Ishikawa (cell line): ENCODE results near the gene MAOB.

Experiments used
- CEBPB ChIP-seq: IDR thresholded peaks from 2 replicates; pipeline ENCODE4 v1.6.1; 2012
- CREB1 ChIP-seq: IDR thresholded peaks from 2 replicates; pipeline ENCODE4 v1.6.1; 2012; ENCODE audit warnings: low read depth
- EP300 ChIP-seq: IDR thresholded peaks from 2 replicates; pipeline ENCODE4 v1.6.1; 2012; ENCODE audit warnings: borderline replicate concordance
- MAX ChIP-seq: IDR thresholded peaks from 2 replicates; pipeline ENCODE4 v1.6.1; 2012
- NFIC ChIP-seq: IDR thresholded peaks from 2 replicates; pipeline ENCODE4 v1.6.1; 2012
- RAD21 ChIP-seq: IDR thresholded peaks from 2 replicates; pipeline ENCODE4 v1.6.1; 2012; ENCODE audit warnings: low read depth
- YY1 ChIP-seq: IDR thresholded peaks from 2 replicates; pipeline ENCODE4 v1.6.1; 2012; ENCODE audit warnings: low read depth
- TF ChIP-seq, protein P1 (sequence below): IDR thresholded peaks from 2 replicates; pipeline ENCODE4 v1.6.1; 2012; ENCODE audit warnings: low read depth, mild to moderate bottlenecking

DNA sequence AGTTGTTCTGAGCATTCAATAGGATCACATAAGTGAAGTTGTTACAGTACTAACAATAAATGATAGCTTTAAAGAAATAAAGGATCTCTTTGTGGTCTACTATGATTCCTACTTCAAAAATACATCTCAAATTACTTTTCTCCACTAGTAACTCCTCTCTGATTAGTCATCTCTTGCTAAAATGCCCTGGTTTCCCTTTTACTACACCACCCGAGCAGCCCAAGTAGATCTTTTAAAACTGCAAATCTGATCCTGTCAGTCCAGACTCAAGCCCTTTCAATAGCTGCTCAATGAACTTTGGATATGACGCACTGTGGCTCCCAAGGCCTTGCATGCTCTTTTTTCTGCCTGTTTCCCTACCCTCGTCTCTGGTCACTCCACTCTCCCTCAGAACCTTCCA is 128.6 kb downstream of the MAOB start:
- no peak for TF ChIP-seq MAX
- no peak for TF ChIP-seq CREB1
- no peak for TF ChIP-seq CEBPB
- no peak for TF ChIP-seq YY1
- no peak for TF ChIP-seq EP300
- TF ChIP-seq RAD21, result no peak
- TF ChIP-seq, protein P1, sequence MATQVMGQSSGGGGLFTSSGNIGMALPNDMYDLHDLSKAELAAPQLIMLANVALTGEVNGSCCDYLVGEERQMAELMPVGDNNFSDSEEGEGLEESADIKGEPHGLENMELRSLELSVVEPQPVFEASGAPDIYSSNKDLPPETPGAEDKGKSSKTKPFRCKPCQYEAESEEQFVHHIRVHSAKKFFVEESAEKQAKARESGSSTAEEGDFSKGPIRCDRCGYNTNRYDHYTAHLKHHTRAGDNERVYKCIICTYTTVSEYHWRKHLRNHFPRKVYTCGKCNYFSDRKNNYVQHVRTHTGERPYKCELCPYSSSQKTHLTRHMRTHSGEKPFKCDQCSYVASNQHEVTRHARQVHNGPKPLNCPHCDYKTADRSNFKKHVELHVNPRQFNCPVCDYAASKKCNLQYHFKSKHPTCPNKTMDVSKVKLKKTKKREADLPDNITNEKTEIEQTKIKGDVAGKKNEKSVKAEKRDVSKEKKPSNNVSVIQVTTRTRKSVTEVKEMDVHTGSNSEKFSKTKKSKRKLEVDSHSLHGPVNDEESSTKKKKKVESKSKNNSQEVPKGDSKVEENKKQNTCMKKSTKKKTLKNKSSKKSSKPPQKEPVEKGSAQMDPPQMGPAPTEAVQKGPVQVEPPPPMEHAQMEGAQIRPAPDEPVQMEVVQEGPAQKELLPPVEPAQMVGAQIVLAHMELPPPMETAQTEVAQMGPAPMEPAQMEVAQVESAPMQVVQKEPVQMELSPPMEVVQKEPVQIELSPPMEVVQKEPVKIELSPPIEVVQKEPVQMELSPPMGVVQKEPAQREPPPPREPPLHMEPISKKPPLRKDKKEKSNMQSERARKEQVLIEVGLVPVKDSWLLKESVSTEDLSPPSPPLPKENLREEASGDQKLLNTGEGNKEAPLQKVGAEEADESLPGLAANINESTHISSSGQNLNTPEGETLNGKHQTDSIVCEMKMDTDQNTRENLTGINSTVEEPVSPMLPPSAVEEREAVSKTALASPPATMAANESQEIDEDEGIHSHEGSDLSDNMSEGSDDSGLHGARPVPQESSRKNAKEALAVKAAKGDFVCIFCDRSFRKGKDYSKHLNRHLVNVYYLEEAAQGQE, result no peak
- TF ChIP-seq NFIC, result no peak
